Panc1 (cell line): ENCODE results near the gene TMEM175. TPM values are rescaled to one million over a fixed set of nuclear protein-coding genes. Genes with fewer than 3 reads are reported as not detected.
A peak's percentile ranks its signal among the peaks of the same experiment; 100 is the strongest.

Experiments
- ATAC-seq: fragments of 200-7000 bp; cut with Tn5 transposase; 2 replicates; pipeline ENCODE4 v1.9.1; 2020; ENCODE audit warnings: mild to moderate bottlenecking, moderate library complexity
- BruUV-seq: library from RNA; stranded (reverse); fragments of 400-500 nt; replicated peaks from 2 replicates; lab custom pipeline; 2021; lab: Mats Ljungman, UMichigan
- CTCF ChIA-PET: fragments of 300-600 bp; sonication (Branson Sonifier 250); formaldehyde crosslinking; loops from one replicate; lab custom pipeline; 2022; ENCODE audit warnings: antibody characterized with exemption; lab: Charles Lee
- POLR2A ChIA-PET: fragments of 300-600 bp; sonication (Branson Sonifier 250); formaldehyde crosslinking; loops from one replicate; lab custom pipeline; 2022; ENCODE audit warnings: antibody characterized with exemption; lab: Charles Lee
- DNase-seq: peaks from one replicate; pipeline ENCODE4 v3.0.0-alpha.2; 2010; ENCODE audit warnings: low read depth, low spot score
- H3K27ac ChIP-seq: 2 replicates; pipeline ENCODE4 v1.5.1; 2011; ENCODE audit warnings: mild to moderate bottlenecking, low read length, inconsistent platforms
- H3K27me3 ChIP-seq: fragments of 200-500 bp; sonication (Bioruptor generic); 2 replicates; pipeline ENCODE4 v1.6.0; 2014; ENCODE audit warnings: low read length, inconsistent platforms; ENCODE audit not compliant: control insufficient read depth, insufficient read depth
- H3K36me3 ChIP-seq: fragments of 200-500 bp; sonication (Bioruptor generic); 2 replicates; pipeline ENCODE4 v1.5.1; 2014; ENCODE audit warnings: inconsistent platforms, mild to moderate bottlenecking, low read length, moderate library complexity; ENCODE audit not compliant: control insufficient read depth, insufficient read depth
- H3K4me1 ChIP-seq: 2 replicates; pipeline ENCODE4 v1.5.1; 2011; ENCODE audit warnings: inconsistent platforms, mild to moderate bottlenecking, low read length, moderate library complexity; ENCODE audit not compliant: control insufficient read depth, insufficient read depth
- H3K4me3 ChIP-seq, 2 experiments: 2 replicates each; pipeline ENCODE4 v1.5.1; 2011 to 2012; ENCODE audit warnings: low read depth in 2 of 2, low read length in 2 of 2, mild to moderate bottlenecking in 2 of 2, inconsistent platforms in 1 of 2, moderate library complexity in 1 of 2
- H3K9me3 ChIP-seq: fragments of 200-500 bp; sonication (Bioruptor generic); 2 replicates; pipeline ENCODE4 v1.5.1; 2014; ENCODE audit warnings: low read depth, mild to moderate bottlenecking, inconsistent platforms, low read length, moderate library complexity; ENCODE audit not compliant: control insufficient read depth, insufficient read depth
- POLR2AphosphoS5 ChIP-seq: IDR thresholded peaks from 2 replicates; pipeline ENCODE4 v1.6.1; 2012; ENCODE audit warnings: mild to moderate bottlenecking, low read depth, low read length, moderate library complexity
- SIN3A ChIP-seq: IDR thresholded peaks from 2 replicates; pipeline ENCODE4 v1.6.1; 2012; ENCODE audit warnings: low read depth, mild to moderate bottlenecking, low read length, moderate library complexity, borderline replicate concordance; ENCODE audit not compliant: insufficient read depth
- TCF7L2 ChIP-seq: IDR thresholded peaks from 2 replicates; pipeline ENCODE4 v1.6.1; 2011; ENCODE audit warnings: mild to moderate bottlenecking, low read depth, low read length, inconsistent platforms
- in situ Hi-C: cut with HindIII; loops from 2 replicates; pipeline ENCODE4 v1.10.0; 2016; ENCODE audit warnings: low sequenced_read_pairs, low pct_unique_long_range_greater_than_20kb
- intact Hi-C: fragments of 100-400 bp; cut with micrococcal nuclease; formaldehyde crosslinking; loops from one replicate; pipeline ENCODE4 v1.10.0; 2022; ENCODE audit not compliant: unreplicated experiment
- total RNA-seq: library from RNA; stranded (reverse); gene quantifications from one replicate; pipeline ENCODE4 v1.2.1, GENCODE V29; 2021; ENCODE audit not compliant: unreplicated experiment
- TF ChIP-seq, protein P1 (sequence below), 2 experiments: IDR thresholded peaks; 2 replicates each; pipeline ENCODE4 v1.6.1; 2011 to 2012; ENCODE audit warnings: low read depth in 2 of 2, control low read depth in 1 of 2, low read length in 1 of 2, mild to moderate bottlenecking in 1 of 2, moderate library complexity in 1 of 2; ENCODE audit not compliant: insufficient read depth in 1 of 2
- TF ChIP-seq, protein P2 (sequence below): fragments of 450-650 bp; IDR thresholded peaks from 2 replicates; pipeline ENCODE4 v1.5.1; 2017; ENCODE audit warnings: mild to moderate bottlenecking

TMEM175 gene
- total RNA-seq, 1 experiment from 2014 or later = 21.8 TPM

DNA sequence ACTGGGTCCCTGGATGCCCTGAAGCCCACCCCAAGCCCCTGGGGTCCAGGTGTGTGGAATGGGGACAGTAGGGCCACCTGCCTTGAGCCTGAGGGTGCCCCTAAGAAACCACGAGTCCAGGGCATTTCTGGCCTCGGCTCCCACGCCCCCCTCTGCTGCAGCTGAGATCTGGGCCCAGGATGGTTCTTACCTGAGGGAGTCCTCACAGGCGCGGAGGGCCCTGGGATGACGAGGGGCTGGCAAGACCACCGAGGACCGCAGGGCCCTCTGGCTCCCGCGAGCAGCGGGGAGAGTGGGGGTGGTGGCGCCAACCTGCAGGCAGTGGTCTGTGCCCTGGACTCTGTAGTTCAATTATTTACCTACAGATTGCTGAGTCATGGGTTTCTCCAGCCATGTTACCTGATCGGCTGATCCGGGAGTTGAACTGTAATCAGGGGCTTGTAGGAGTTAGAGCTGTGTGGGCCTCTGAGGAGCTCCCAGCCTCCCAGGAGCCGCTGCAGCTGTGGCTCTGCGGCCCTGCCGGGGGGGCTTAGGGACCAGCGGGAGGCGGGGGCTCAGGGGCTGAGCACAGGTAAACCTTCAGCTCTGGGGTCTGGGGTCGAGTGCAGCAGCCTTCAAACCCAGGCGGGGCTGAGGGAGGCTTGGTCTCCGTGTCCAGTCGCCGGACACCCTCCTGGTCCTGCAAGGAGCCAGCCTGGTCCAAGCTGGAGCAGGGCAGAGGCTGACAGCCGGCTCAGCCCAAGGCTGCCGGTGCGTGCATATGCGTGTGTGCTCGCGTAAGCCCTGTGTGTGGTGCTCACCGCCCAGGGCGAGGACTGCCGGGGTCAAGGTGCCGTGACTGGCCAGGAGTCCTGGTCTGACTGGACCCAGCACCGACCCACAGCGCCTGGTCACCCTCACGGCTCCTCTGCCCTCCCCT, 61.1 kb downstream of the TMEM175 start, which contains the start of gene SLC26A1:
SLC26A1 (minus strand) TSS at position 294 of the 919 bp plus-strand sequence. CDS start 1,701 bp downstream, outside the sequence.
- BruUV-seq = no TSS peak
- H3K27me3 ChIP-seq = no peaks in the 10 kb centered on the region
- in situ Hi-C loops (no loop called here), intact Hi-C loops (no loop called here)
- POLR2A ChIA-PET = interaction anchor here (0.6 kb wide), 1 partner anchor 119 kb away, joined by 11 read pairs; no protein-coding TSS in a partner anchor
- ATAC-seq (peak; percentile 64), DNase-seq (no peak)
- TF ChIP-seq, protein P1, sequence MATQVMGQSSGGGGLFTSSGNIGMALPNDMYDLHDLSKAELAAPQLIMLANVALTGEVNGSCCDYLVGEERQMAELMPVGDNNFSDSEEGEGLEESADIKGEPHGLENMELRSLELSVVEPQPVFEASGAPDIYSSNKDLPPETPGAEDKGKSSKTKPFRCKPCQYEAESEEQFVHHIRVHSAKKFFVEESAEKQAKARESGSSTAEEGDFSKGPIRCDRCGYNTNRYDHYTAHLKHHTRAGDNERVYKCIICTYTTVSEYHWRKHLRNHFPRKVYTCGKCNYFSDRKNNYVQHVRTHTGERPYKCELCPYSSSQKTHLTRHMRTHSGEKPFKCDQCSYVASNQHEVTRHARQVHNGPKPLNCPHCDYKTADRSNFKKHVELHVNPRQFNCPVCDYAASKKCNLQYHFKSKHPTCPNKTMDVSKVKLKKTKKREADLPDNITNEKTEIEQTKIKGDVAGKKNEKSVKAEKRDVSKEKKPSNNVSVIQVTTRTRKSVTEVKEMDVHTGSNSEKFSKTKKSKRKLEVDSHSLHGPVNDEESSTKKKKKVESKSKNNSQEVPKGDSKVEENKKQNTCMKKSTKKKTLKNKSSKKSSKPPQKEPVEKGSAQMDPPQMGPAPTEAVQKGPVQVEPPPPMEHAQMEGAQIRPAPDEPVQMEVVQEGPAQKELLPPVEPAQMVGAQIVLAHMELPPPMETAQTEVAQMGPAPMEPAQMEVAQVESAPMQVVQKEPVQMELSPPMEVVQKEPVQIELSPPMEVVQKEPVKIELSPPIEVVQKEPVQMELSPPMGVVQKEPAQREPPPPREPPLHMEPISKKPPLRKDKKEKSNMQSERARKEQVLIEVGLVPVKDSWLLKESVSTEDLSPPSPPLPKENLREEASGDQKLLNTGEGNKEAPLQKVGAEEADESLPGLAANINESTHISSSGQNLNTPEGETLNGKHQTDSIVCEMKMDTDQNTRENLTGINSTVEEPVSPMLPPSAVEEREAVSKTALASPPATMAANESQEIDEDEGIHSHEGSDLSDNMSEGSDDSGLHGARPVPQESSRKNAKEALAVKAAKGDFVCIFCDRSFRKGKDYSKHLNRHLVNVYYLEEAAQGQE (IDR thresholded peaks at IDR 0.05; ENCODE audit: insufficient read depth in 1 of 2, low read depth in 2 of 2, low read length in 1 of 2) = no peak
- no peak for TF ChIP-seq TCF7L2
- no peak; the same call in 1 of the 2 replicates for TF ChIP-seq POLR2AphosphoS5
- no peak for TF ChIP-seq SIN3A
- TF ChIP-seq, protein P2, sequence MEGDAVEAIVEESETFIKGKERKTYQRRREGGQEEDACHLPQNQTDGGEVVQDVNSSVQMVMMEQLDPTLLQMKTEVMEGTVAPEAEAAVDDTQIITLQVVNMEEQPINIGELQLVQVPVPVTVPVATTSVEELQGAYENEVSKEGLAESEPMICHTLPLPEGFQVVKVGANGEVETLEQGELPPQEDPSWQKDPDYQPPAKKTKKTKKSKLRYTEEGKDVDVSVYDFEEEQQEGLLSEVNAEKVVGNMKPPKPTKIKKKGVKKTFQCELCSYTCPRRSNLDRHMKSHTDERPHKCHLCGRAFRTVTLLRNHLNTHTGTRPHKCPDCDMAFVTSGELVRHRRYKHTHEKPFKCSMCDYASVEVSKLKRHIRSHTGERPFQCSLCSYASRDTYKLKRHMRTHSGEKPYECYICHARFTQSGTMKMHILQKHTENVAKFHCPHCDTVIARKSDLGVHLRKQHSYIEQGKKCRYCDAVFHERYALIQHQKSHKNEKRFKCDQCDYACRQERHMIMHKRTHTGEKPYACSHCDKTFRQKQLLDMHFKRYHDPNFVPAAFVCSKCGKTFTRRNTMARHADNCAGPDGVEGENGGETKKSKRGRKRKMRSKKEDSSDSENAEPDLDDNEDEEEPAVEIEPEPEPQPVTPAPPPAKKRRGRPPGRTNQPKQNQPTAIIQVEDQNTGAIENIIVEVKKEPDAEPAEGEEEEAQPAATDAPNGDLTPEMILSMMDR = no peak
- H3K4me1 ChIP-seq = peaks cover 18% of the 10 kb centered on the region
- no peaks in the 10 kb centered on the region for H3K36me3 ChIP-seq
- peak within 1 kb of the TSS in 1 of 2 experiments; percentile 37; a peak in 3 of 4 replicates for H3K4me3 ChIP-seq
- CTCF ChIA-PET = no interaction called here
- H3K9me3 ChIP-seq = no peaks in the 10 kb centered on the region
- H3K27ac ChIP-seq = peak within 1 kb of the TSS; percentile 73

DNA sequence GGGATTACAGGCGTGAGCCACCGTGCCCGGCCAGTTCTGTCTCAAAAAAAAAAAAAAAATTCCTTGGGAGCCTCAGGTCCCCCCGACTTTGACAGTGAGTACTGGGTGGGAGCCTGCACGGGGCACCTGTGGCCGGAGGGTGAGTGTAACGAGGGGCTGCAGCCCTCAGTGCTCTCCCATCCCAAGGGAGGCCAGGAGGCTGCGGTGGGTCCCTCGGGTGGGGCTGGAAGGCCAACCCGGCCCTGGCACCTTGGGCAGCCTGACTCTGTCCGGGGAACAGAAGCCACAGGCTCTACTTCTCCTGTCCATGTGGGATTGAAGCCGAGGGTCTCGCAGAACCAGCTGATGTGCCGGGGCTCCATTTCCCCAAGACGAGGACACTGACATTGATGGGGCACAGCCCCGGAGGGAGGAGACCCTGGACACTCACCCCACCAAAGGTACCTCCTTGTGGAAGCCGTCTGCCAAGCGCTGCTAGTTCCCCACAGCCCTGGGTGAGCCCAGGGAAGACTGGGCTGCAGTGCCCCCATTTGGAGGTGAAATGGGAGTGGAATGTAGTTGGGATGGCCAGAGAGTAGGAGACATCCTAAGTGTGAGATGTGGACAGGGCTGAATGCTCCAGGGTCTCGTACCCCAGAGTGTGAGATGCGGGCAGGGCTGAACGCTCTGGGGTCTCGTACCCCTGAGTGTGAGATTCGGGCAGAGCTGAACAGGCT, 63.2 kb downstream of the TMEM175 start:
- TF ChIP-seq POLR2AphosphoS5 (no peak), SIN3A (no peak), TCF7L2 (no peak)
- TF ChIP-seq, protein P1 (IDR thresholded peaks at IDR 0.05; ENCODE audit: insufficient read depth in 1 of 2, low read depth in 2 of 2, low read length in 1 of 2) = no peak
- TF ChIP-seq, protein P2 = no peak; the same call in 1 of the 2 replicates
- peaks cover 18% of the 10 kb centered on the region for H3K4me1 ChIP-seq
- CTCF ChIA-PET = no interaction called here
- no peaks in the 10 kb centered on the region for H3K36me3 ChIP-seq
- BruUV-seq = no TSS peak
- no peak overlapping the region for H3K27ac ChIP-seq
- no peak overlapping the region for H3K4me3 ChIP-seq
- H3K27me3 ChIP-seq = no peaks in the 10 kb centered on the region
- ATAC-seq (0 out of 2 replicates have a peak, but pooled peaks have one; percentile 20), DNase-seq (no peak)
- intact Hi-C loops (no loop called here), in situ Hi-C loops (no loop called here)
- POLR2A ChIA-PET = no interaction called here
- no peaks in the 10 kb centered on the region for H3K9me3 ChIP-seq
